HPDE6-E6E7 (cell line): ENCODE data around the gene ZBTB24.
"Not testable (repeated sequence)": the region's sequence is repeated elsewhere in the genome, so short reads cannot be mapped to it uniquely, and the experiment has no call there.

Experiments used
- DNase-seq: peaks from one replicate; pipeline ENCODE4 v3.0.0; 2011; ENCODE audit warnings: missing footprints; ENCODE audit errors: extremely low spot score

Gene ZBTB24

DNA sequence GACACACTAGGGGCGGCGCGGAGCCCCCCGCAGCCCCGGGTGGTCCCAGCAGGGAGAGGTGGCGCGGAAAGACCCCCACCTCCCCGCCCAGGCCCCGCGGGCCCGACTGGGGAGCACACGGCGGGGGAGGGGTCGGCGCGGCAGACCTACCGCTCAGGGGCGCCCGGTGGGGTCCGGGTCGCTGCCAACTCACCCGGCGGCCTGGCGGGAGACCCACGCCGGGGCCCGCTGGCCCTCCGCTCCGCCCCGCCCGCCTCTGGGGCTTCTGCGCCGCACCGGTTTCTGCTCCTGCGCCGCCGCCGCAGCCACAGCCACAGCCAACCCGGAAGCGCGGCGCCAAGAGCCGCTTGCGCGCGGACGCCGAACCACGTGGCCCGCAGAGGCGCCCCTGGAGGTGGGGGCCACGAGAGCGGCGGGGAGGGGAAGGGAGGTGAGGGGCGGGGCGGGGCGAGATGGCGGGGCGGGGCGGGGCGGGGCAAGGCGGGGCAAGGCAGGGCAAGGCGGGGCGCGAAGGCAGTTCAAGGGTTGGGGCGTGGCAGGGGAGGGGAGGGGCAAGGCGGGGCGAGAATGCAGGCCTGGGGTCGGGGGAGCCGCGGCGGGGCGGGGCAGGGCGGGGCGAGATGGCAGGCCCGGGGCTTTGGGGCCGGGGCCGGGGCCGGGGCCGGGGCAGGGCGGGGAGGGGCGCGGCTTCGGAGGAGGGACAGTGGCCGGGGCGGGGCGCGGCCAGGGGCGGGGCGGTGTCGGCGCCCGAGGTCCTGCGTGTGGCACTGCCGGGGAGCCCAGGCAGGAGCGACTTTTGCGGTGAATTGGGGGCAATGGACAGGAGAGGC is at the start of gene ZBTB24:
ZBTB24 (minus strand) TSS at position 315 of the 830 bp plus-strand sequence. CDS start 1,193 bp downstream, outside the sequence.
- peak; percentile 86 for DNase-seq

DNA sequence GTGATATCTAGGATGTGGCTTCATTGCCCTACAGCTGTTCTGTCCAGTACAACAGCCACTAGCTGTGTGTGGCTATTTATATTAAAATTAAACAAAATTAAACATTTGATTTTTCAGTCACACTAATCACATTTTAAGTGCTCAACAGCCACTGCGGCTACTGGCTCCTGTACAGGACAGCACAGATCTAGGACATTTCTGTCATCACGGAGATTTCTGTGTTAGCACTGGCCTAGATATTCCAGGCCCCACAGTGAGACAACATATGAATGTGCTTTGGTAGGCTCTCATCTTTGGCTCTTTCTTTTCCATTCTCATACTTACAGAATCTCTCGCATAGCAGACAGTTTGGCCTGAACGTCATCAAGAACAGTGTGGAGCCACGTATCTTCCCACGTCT is 48.4 kb upstream of the ZBTB24 start:
- no peak for DNase-seq

DNA sequence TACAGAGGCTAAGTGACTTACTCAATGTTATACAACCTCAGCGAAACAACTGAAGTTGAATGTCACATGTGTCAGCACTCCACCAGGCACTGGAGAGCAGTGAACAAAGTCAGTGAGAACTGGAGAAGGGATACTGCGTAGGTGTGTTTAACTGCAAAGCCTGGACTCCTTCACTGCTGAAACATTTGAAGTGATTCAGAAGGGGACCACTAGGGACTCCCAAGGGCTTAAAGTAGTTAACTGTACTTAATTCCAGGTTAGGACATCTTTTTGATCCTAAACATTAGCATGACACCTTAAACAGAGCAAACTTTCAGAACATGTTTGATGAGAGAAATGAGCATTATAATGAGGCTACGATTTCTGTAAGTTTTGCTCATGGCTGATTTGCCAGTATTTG is 45.0 kb upstream of the ZBTB24 start:
- DNase-seq: no peak

DNA sequence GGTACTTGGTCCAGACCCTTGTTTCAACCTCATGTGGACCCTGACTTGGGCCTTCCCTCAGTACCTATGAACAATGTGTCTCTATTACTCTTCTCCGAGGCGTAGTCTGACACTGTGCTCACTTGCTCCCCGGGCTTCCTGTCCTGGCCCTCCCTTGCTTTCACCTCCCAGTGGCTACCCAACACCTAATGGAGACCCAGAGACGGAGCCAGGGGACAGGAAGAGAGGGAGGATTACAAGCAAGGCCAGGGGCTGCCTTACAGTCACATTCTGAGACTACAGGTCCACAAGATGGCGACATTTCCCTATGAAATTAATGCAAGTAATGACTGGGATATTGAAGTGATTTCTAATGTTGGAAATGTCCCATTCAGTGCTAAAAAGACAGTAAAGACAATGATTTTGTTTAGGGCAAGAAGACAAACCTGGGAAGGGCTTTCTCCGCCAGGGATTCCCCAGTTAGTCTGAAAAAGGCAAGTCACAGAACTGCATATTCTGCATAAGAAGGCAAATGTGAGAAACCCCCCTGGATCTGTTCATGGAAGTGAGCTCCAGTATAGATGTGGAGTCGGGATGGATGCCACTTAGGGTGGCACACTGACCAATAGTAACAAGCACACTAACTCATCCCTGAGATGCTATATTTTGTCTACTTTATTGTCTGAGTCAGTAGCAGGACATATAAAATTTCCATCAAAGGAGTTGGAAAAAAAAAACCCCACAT is 44.0 kb upstream of the ZBTB24 start:
- DNase-seq: peak; percentile 45

DNA sequence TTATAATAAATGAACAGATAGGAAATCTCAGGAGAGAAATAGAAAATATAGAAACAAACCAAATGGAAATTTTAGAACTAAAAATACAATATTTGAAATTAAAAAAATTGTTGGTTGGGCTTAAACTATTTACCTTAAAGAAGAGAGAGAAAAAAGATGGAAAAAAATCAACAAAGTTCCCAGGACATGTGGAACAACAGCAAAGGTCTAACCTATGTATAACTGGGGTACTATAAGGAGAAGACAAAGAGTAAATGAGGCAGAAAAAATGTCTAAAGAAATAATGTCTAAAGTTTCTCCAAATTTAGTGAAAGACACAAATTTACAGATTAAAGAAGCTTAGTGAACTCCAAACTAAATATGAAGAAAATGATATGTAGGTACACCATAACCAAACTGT is 41.1 kb upstream of the ZBTB24 start:
- DNase-seq: no peak

DNA sequence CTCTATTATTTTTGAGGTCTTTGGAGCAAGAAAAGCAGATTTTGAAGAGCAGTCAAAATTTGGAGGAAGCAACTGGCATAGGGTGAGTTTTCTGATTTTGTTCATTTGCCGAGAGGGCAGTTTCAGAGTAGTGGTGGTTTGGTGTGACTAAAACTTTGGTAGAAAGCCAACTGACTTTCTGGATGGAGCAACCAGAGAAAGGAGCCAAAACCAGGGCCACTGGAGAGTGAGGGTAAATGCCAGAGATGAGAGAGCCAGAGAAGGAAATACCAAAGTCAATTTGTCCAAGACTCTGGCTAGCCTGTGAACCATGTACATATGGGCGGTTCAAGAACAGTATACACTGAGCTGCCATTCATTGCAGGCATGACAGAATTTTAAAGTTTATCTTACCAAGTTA is 40.5 kb upstream of the ZBTB24 start:
- DNase-seq: no peak

DNA sequence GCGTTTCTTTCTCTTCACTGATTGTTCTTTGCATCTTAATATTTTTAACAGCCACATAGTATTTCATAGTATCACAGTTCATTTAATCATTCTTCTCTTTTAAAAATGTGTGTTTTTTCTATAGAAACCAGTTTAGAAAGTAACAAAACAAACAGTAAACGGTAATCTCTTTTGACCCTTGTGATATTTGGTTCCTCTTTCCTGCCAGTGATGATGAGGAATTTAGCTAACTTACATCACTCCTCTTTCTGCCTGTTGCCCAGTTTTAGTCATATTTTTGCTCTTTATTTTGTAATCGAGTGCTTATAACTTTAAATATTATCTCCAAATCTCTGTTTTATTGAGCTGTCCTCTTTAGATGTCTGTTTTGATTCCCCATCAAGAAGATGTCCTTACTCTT is 38.1 kb upstream of the ZBTB24 start:
- no peak for DNase-seq

DNA sequence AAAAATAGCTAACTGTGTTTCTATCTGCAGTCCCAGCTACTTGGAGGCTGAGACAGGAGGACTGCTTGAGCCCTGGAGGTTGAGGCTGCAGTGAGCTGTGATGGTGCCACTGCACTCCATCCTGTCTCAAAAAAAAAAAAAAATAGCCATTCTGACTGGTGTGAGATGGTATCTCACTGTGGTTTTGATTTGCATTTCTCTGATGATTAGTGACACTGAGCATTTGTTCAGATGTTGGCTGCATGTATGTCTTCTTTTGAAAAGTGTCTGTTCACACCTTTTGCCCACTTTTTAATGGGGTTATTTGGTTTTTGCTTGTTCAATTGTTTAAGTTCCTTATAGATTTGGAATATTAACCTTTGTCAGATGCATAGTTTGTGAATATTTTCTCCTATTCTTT is 36.6 kb upstream of the ZBTB24 start:
- not testable (repeated sequence) for DNase-seq

DNA sequence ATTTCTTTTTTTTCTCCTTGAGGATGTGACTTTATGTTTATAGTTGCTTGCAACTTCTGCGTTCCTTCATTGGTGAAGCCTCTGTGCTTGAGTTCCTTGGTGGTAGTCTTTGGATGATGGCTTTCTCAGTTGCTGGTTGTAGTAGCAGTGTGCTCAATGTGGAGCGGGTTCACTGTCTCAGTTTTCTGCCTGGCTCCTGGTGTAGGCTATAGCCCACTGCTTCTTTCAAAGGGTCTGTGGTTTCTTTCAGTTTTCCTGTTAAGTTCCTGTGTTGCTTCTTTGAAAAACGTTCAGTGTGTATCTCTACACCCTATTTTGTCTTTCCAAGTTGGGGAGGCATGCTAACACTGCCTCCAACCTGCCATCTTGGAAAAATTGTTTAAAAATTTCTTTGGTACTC is 33.9 kb upstream of the ZBTB24 start:
- no peak for DNase-seq

DNA sequence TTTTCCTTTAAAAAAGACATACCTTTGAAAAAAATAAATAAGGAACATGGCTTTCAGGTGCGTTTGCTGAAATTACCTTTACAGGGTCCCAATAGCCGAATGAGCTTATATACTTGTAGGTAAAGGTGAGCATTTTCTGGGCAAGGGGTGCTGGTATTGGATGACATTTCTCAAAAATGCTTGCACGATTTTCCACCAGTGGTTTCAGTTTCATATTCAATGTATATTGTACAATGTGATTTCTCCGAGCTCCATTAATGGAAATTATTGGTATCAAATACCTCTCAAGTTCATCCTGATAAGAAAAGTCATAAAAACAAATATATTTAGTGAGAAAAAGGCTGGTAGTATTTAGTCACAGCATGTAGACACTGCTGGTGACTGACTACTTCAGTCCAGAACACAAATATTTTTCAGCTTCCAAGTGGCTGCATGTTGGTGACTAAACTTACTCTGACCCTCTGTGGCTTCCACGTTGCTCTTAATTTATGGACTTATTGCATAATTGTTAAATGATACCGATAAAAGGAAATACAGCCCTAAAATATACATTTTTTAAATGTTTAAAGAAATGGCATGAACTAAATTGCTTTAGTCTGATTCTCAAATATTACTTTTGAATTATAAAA is 32.9 kb upstream of the ZBTB24 start:
- no peak for DNase-seq

DNA sequence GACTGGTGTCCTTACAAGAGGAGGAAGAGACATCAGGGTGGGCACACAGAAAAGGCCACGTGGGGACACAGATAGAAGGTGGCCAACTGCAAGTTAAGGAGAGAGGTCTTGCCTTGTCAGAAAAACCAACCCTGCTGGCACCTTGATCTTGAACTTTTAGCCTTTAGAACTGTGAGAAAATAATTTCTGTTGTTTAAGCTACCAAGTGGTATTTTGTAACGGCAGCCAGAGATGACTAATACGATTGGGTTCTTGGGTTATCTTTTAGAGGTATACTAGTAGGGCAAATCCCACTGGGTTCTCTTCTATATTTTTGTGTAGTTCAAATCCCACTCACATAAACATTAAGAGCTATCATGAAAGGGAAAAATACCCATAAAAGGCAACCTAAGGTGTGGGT is 31.9 kb upstream of the ZBTB24 start:
- DNase-seq: no peak

DNA sequence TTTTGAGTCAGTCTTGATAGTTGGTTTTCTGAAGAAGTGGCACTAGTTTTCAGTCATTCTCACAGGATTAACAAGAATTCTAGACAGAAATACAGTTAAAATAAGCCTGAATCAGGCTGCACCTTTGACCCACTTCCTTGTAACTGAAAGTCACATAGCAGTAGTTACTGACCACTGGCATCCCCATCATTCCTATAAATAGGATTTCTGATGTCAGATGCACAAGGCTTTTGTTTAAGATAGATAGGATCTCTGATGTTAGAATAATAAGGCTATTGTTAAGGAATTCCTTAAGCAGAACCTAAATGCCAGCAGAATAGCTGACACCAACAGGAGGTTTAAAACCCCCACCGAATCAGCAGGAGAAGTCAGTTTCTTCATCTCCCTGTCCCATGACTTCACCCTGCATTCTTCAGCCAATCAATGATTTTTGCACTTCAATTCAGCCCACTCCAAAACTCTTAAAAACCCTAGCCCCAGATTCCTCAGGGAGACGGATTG is 30.6 kb upstream of the ZBTB24 start:
- no peak for DNase-seq

DNA sequence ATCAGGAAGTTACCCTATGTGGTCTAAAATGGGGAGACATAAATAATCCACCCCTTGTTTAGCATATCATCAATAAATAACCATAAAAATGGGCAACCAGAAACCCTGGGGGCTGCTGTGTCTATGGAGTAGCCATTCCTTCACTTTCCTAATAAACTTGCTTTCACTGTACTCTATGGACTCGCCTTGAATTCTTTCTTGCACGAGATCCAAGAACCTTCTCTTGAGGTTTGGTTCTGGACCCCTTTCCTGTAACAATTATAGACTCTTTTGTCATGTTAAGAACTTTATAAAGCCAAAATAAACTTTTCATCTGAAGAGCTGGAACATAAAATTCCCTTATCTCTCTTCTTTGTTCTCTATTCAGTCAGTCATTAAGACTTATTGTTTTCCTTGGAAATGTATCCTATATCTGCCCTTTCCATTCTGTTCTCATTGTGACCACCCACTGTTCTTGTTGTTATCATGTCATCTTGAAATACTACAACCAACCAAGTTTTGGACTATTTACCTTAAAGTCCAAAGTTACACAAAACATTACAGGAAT is 29.3 kb upstream of the ZBTB24 start:
- DNase-seq: no peak

DNA sequence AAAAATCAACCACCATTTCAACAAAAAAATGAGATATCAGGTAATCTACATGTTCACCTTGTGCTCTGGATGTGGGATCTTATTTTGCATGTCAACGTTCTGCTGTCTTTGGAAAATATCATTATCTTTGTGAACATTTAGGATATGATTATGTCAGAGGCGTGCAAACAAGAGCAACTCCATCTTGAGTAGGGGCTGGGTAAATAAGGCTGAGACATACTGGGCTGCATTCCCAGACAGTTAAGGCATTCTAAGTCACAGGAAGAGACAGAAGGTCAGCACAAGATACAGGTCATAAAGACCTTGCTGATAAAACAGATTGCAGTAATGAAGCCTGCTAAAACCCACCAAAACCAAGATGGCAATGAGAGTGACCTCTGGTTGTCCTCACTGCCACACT is 28.8 kb upstream of the ZBTB24 start:
- DNase-seq: no peak

DNA sequence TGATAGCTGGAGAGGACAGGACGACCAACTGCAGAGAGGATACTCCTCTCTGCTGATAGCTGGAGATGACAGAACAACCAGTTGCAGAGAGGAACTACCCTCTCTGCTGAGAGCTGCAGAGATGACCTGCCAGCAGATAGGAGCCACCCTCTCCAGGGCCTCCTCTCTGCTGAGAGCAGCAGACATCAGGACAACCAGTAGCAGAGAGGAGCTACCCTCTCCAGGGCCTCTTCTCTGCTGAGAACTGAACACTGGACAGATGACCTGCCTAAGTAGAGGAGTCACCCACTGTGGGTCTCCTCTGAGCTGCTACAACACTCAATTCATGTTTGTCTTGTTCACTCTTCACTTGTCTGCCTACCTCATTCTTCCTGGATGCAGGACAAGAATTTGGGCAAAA is 27.3 kb upstream of the ZBTB24 start:
- DNase-seq: no peak

DNA sequence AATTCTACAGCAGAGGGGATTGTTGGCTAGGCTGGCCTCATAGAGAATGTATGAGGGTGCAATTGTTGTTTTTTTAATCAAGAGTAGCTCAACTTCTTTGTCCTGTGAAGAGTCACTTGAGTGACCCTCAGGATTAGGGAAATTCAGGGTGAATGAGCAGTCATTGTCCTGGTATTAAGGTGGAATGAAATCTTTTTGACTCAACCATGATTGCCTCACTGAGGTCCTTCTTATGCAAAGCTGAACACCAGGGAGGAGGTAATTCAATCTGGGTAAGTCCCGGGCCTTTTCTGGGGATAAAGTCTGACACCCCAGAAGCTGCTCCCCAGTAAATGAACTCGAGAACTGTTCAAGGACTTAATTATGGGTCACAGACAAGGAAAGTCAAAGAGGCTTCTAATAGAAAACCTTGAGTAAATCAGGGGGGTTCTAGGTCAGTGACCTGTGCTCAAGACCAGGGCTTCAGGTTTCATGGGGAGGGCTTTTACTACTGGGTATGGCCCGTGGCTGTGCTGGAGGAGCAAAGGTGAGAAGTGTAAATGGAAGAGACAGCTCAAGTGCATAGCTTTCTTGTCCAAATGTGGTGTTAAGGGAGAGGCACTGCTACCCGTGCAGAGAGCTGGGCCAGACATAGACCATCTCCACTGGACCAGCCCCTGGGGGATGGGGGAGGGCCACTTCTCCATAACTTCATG is 25.3 kb upstream of the ZBTB24 start:
- DNase-seq: no peak

DNA sequence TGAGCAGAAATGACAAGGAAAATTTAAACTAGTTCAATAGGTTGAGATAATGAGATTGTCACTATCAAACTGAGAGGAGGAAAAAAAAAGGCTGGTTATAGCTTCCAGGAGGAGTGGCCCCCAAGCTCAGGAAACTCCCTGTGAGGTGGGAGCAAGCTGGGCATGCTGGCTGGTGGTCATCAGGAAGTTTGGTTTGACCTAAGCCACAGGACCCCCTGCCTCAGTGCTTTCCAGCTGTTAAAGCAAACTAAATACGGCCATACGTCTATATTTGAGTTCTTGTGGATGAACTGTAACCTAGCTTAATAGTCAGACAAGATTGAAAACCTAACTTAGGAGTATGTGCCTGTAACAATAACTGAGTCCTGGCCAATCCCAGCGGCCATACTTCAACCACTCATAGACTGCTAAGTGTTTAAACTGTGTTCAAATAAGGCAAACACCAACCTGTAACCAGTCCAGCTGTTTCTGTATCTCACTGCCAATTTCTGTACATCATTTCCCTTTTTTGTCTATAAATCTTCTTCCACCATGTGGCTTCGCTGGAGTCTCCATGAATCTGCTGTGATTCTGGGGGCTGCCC is 24.6 kb upstream of the ZBTB24 start:
- DNase-seq: no peak

DNA sequence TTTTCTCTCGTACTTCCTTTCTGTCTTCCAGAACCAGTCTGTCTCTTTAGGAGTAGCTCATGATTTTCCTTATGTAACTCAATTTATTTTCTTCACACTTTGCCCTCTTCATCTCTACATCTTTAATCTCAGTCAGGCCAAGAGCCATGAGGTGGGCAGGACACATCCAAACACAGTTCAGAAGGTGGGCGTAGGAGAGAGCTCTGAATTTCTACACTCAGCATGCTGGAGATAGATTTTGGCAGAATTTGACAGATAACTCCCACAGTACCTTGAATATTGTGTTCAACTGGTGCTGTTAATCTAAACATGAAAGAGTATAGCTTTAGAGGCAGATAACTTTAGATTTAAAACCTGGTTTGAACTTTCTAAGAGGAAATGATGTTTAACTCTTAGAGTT is 23.8 kb upstream of the ZBTB24 start:
- no peak for DNase-seq

DNA sequence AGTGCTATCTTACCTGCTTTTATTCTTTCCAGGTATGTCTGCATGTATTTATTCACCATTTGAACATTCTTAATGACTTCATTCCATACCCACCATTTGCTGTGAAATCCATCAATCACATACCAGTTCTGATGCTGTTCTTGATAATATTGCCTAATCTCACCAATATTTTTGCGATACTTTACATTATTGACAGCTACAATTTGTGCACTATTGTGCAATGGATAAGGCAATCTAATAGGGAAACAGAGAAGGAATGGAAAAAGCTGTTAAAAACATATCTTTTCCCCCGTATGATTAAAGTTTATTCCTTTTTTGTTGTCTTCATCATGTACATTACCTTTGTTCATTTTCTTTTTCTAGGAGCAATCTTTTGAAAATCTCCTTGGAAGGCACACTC is 23.3 kb upstream of the ZBTB24 start:
- DNase-seq: no peak

DNA sequence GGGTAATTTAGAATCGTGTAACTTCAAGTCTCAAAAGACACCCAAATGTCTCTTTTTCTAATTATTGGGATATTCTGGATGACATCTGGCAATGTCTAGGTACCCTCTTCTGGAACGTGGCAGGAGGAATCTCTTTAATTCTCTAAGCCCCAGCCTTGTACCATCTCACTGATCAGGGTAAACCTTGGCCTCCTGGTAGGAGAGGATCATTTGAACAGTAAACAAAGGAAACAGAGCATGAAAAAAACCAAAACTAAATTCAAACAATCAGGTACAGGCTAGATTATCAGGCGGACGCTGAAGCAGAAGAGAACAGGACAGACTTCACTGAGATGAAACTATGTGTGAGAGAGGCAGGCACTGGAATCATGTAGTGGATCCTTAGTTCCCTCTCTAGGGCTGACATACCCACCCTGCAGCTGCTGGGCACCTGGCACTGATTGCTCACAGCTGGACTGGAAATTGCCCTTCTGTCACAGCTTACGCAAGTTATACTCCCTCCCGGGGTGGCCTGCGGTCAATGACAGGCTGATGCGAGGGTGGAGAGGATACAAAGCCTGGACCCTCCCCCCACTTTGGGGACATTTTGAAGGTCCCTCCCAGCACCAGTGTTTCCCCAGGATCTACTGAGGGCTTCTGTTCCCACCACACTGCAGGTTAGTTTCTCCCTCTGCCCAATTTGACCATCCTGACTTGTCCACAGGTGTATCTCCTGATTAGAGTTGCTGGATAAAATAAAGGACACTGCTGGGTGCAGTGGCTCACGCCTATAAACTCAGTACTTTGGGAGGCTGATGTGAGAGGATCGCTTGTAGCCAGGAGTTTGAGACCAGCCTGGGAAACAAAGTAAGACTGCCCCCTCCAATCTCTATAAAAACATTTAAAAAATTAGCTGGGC is 20.6 kb upstream of the ZBTB24 start:
- DNase-seq: no peak
